HepG2 (cell line): ENCODE measurements around the gene FXN. TPM values are rescaled to one million over a fixed set of nuclear protein-coding genes. Genes with fewer than 3 reads are reported as not detected.

Source experiments
- ARHGAP35 ChIP-seq: sonication (generic); formaldehyde crosslinking; IDR thresholded peaks from 2 replicates; pipeline ENCODE4 v1.9.0; 2022; ENCODE audit warnings: mild to moderate bottlenecking, inconsistent platforms, moderate library complexity, missing genetic modification reagents, borderline replicate concordance
- CENPX ChIP-seq: sonication (generic); formaldehyde crosslinking; IDR thresholded peaks from 2 replicates; pipeline ENCODE4 v1.9.0; 2021; ENCODE audit warnings: mild to moderate bottlenecking, missing genetic modification reagents, moderate library complexity
- FLYWCH1 ChIP-seq: sonication (generic); formaldehyde crosslinking; IDR thresholded peaks from 2 replicates; pipeline ENCODE4 v1.8.1; 2023; ENCODE audit warnings: mild to moderate bottlenecking, missing genetic modification reagents
- FOXA1 ChIP-seq, 2 experiments: fragments of 450-650 bp in 1 of 2; sonication (generic) in 1 of 2; formaldehyde crosslinking in 1 of 2; IDR thresholded peaks; 2 replicates each; pipeline versions ENCODE4 v1.4.0 to v1.6.1; 2016 to 2020; ENCODE audit warnings: missing genetic modification reagents in 1 of 2
- HHEX ChIP-seq: IDR thresholded peaks from 2 replicates; pipeline ENCODE4 v1.6.1; 2016; ENCODE audit warnings: control low read depth
- NCOR1 ChIP-seq: fragments of 200-600 bp; sonication (generic); IDR thresholded peaks from 2 replicates; pipeline ENCODE4 v1.7.0; 2017; ENCODE audit warnings: antibody characterized with exemption, low read length, borderline replicate concordance
- NONO ChIP-seq, 2 experiments: fragments of 450-650 bp in 1 of 2; sonication (generic) in 1 of 2; formaldehyde crosslinking in 1 of 2; IDR thresholded peaks in 1 of 2; conservative IDR thresholded peaks in 1 of 2; 2 replicates each; pipeline versions ENCODE4 v1.6.1 to v1.8.0; 2017 to 2022; ENCODE audit warnings: mild to moderate bottlenecking in 1 of 2, missing genetic modification reagents in 1 of 2, moderate library complexity in 1 of 2
- PAXIP1 ChIP-seq: sonication (generic); formaldehyde crosslinking; conservative IDR thresholded peaks from 2 replicates; pipeline ENCODE4 v1.4.0; 2020; ENCODE audit warnings: mild to moderate bottlenecking, missing genetic modification reagents, moderate library complexity
- RBFOX2 ChIP-seq: fragments of 200-400 bp; formaldehyde crosslinking; IDR thresholded peaks from 2 replicates; pipeline ENCODE4 v1.6.1; 2017; ENCODE audit warnings: low read depth, mild to moderate bottlenecking, low read length
- RFXANK ChIP-seq: IDR thresholded peaks from 2 replicates; pipeline ENCODE4 v1.6.1; 2016
- SRF ChIP-seq: IDR thresholded peaks from 2 replicates; pipeline ENCODE4 v1.6.1; 2011; ENCODE audit warnings: mild to moderate bottlenecking, low read depth, low read length, moderate library complexity
- STAT5B ChIP-seq: sonication (generic); formaldehyde crosslinking; IDR thresholded peaks from 2 replicates; pipeline ENCODE4 v1.4.0; 2020; ENCODE audit warnings: missing genetic modification reagents
- TCF7L2 ChIP-seq: IDR thresholded peaks from 2 replicates; pipeline ENCODE4 v1.6.1; 2011; ENCODE audit warnings: mild to moderate bottlenecking, low read depth, low read length, moderate library complexity
- ZBTB3 ChIP-seq: sonication (generic); formaldehyde crosslinking; IDR thresholded peaks from 2 replicates; pipeline ENCODE4 v1.4.0; 2020; ENCODE audit warnings: low read depth, mild to moderate bottlenecking, moderate library complexity, missing genetic modification reagents, borderline replicate concordance
- ZFY ChIP-seq: sonication (generic); formaldehyde crosslinking; IDR thresholded peaks from 2 replicates; pipeline ENCODE4 v1.4.0; 2020; ENCODE audit warnings: missing genetic modification reagents
- ZMAT3 ChIP-seq: sonication (generic); formaldehyde crosslinking; conservative IDR thresholded peaks from 2 replicates; pipeline ENCODE4 v1.7.0; 2021; ENCODE audit warnings: missing genetic modification reagents
- ZNF549 ChIP-seq: sonication (generic); formaldehyde crosslinking; IDR thresholded peaks from 2 replicates; pipeline ENCODE4 v1.5.0; 2020; ENCODE audit warnings: missing genetic modification reagents
- ZNF598 ChIP-seq: sonication (generic); formaldehyde crosslinking; IDR thresholded peaks from 2 replicates; pipeline ENCODE4 v1.5.1; 2020; ENCODE audit warnings: mild to moderate bottlenecking, missing genetic modification reagents, borderline replicate concordance
- ZNF615 ChIP-seq: sonication (generic); formaldehyde crosslinking; IDR thresholded peaks from 2 replicates; pipeline ENCODE4 v1.5.0; 2020; ENCODE audit warnings: mild to moderate bottlenecking, missing genetic modification reagents, borderline replicate concordance
- ZNF644 ChIP-seq: IDR thresholded peaks from 2 replicates; pipeline ENCODE4 v1.6.1; 2016; ENCODE audit warnings: low read depth
- polyA plus RNA-seq, 8 experiments: library from polyadenylated mRNA; depleted of rRNA in 3 of 8; stranded (reverse) in 7 of 8; unstranded in 1 of 8; fragments of >200 nt; fragmentation: Illumina TruSeq in 4 of 8; extraction: Trizol in 4 of 8; gene quantifications; 2 replicates each; pipeline versions ENCODE4 v1.2.1 to v1.2.3, GENCODE V29; 2011 to 2016; ENCODE audit warnings: low read depth in 4 of 8, missing spikeins in 1 of 8, mixed read lengths in 1 of 8; ENCODE audit not compliant: insufficient read depth in 1 of 8
- total RNA-seq, 5 experiments: library from RNA; depleted of rRNA; stranded (reverse); fragments of >200 nt; fragmentation: Illumina TruSeq; extraction: Trizol; gene quantifications; 2 replicates each; pipeline ENCODE4 v1.2.3, GENCODE V29; 2016; ENCODE audit warnings: low read depth in 1 of 5
- TF ChIP-seq, protein P1 (sequence below): sonication (generic); formaldehyde crosslinking; IDR thresholded peaks from 2 replicates; pipeline ENCODE4 v1.8.0; 2022; ENCODE audit warnings: mild to moderate bottlenecking, missing genetic modification reagents, moderate library complexity
- TF ChIP-seq, protein P2 (sequence below): sonication (generic); formaldehyde crosslinking; IDR thresholded peaks from 2 replicates; pipeline ENCODE4 v1.5.0; 2020; ENCODE audit warnings: missing genetic modification reagents
- TF ChIP-seq, protein P3 (sequence below): sonication (generic); formaldehyde crosslinking; IDR thresholded peaks from 2 replicates; pipeline ENCODE4 v1.5.0; 2020; ENCODE audit warnings: mild to moderate bottlenecking, missing genetic modification reagents, moderate library complexity
- TF ChIP-seq, protein P4 (sequence below): sonication (generic); formaldehyde crosslinking; IDR thresholded peaks from 2 replicates; pipeline ENCODE4 v1.4.0; 2020; ENCODE audit warnings: missing genetic modification reagents

The FXN gene
- total and polyA plus RNA-seq, 2 of the 13 experiments (the other 11 are each of a cell fraction or from before 2014, with no cell fraction given) = 24.1 to 26.0 TPM

DNA sequence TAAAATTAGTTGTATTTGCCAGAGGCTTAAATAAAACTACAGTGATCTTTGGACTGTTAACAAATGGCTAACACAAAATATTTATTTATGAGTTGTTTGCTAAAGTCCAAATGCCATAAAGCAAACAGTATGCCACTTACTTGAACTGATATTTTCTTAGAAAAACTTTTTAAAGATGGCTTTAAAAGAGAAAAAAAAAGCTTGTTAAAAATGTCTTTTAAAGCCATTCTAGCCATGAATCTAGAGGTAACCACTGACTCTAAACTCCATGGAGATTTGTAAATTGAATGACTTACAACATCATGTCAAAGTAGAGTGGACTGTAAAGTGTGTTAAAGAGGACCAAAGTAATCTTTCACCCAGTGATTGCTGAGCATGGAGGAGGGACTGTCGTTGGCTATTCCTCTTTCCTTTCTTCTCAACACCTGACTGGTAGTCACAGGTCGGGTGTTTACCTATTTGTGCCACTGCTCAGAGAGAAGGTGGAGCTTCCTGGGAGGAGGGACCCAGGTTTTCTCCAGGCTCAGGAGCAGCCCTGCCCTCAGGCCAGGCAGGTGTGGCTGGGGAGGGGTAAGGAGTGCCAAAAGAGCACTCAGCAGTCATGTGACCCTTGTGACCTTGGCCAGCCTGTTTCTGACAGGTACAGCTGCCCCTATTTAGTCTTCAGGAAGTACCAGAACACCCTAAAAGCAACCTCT lies 69.4 kb downstream of the FXN start (continued):
- TF ChIP-seq STAT5B (CRISPR knock-in tag) = no peak
- TF ChIP-seq NONO (IDR thresholded peaks at IDR 0.05) = no peak
- no peak for TF ChIP-seq NONO (CRISPR knock-in tag; conservative IDR thresholded peaks at IDR 0.05)
- TF ChIP-seq, protein P1, sequence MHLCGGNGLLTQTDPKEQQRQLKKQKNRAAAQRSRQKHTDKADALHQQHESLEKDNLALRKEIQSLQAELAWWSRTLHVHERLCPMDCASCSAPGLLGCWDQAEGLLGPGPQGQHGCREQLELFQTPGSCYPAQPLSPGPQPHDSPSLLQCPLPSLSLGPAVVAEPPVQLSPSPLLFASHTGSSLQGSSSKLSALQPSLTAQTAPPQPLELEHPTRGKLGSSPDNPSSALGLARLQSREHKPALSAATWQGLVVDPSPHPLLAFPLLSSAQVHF (CRISPR knock-in tag) = no peak
- no peak for TF ChIP-seq FLYWCH1 (CRISPR knock-in tag)
- TF ChIP-seq RFXANK (CRISPR knock-in tag) = no peak
- no peak for TF ChIP-seq ZNF549
- TF ChIP-seq, protein P2, sequence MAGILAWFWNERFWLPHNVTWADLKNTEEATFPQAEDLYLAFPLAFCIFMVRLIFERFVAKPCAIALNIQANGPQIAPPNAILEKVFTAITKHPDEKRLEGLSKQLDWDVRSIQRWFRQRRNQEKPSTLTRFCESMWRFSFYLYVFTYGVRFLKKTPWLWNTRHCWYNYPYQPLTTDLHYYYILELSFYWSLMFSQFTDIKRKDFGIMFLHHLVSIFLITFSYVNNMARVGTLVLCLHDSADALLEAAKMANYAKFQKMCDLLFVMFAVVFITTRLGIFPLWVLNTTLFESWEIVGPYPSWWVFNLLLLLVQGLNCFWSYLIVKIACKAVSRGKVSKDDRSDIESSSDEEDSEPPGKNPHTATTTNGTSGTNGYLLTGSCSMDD = no peak
- TF ChIP-seq ZNF598 (CRISPR knock-in tag) = no peak
- TF ChIP-seq NCOR1 = peak; percentile 84
- no peak for TF ChIP-seq FOXA1 (IDR thresholded peaks at IDR 0.05)
- TF ChIP-seq FOXA1 (CRISPR knock-in tag; IDR thresholded peaks at IDR 0.05) = peak; percentile 80
- TF ChIP-seq ZNF615 (CRISPR knock-in tag) = no peak
- no peak for TF ChIP-seq ARHGAP35 (CRISPR knock-in tag)
- no peak for TF ChIP-seq ZFY (CRISPR knock-in tag)
- TF ChIP-seq SRF = no peak
- TF ChIP-seq, protein P3, sequence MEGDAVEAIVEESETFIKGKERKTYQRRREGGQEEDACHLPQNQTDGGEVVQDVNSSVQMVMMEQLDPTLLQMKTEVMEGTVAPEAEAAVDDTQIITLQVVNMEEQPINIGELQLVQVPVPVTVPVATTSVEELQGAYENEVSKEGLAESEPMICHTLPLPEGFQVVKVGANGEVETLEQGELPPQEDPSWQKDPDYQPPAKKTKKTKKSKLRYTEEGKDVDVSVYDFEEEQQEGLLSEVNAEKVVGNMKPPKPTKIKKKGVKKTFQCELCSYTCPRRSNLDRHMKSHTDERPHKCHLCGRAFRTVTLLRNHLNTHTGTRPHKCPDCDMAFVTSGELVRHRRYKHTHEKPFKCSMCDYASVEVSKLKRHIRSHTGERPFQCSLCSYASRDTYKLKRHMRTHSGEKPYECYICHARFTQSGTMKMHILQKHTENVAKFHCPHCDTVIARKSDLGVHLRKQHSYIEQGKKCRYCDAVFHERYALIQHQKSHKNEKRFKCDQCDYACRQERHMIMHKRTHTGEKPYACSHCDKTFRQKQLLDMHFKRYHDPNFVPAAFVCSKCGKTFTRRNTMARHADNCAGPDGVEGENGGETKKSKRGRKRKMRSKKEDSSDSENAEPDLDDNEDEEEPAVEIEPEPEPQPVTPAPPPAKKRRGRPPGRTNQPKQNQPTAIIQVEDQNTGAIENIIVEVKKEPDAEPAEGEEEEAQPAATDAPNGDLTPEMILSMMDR (CRISPR knock-in tag) = no peak
- TF ChIP-seq, protein P4, sequence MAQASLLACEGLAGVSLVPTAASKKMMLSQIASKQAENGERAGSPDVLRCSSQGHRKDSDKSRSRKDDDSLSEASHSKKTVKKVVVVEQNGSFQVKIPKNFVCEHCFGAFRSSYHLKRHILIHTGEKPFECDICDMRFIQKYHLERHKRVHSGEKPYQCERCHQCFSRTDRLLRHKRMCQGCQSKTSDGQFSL (CRISPR knock-in tag) = no peak
- TF ChIP-seq ZBTB3 = no peak
- TF ChIP-seq PAXIP1 = peak; percentile 90
- TF ChIP-seq HHEX (CRISPR knock-in tag) = no peak
- no peak for TF ChIP-seq RBFOX2
- 0 out of 2 replicates have a peak, but pooled peaks have one; percentile 18 for TF ChIP-seq ZNF644 (CRISPR knock-in tag)
- TF ChIP-seq CENPX (CRISPR knock-in tag) = no peak
- TF ChIP-seq TCF7L2 = no peak
- TF ChIP-seq ZMAT3 (CRISPR knock-in tag) = no peak; the same call in 1 of the 2 replicates
